Stimulated activated CD4-positive, alpha-beta T cell treated with anti-CD3 and anti-CD28 coated beads, TNF-alpha, amount 100 ng/mL, for 1 hour (primary cell): ENCODE data around the gene ZNF428.
A peak's percentile ranks its signal among the peaks of the same experiment; 100 is the strongest.
"Not testable (repeated sequence)": the region's sequence is repeated elsewhere in the genome, so short reads cannot be mapped to it uniquely, and the experiment has no call there.

Experiments used
- DNase-seq, 3 donors: peaks; one replicate each; pipeline ENCODE4 v3.0.0-alpha.2; 2020; ENCODE audit warnings: low read depth in 3 of 3, low spot score in 1 of 3

The ZNF428 gene

GRCh38 chr19:43594710-43595604, 24.5 kb downstream of the ZNF428 start:
- peak; percentile 32 to 59 (median 52) for DNase-seq

GRCh38 chr19:43594081-43594697, 25.2 kb downstream of the ZNF428 start:
- DNase-seq, result no peak

GRCh38 chr19:43592800-43593350, 26.6 kb downstream of the ZNF428 start:
- DNase-seq, result no peak

GRCh38 chr19:43591904-43592772, 27.3 kb downstream of the ZNF428 start:
- no peak for DNase-seq

GRCh38 chr19:43589678-43590077, 29.8 kb downstream of the ZNF428 start:
- no peak for DNase-seq

GRCh38 chr19:43589277-43589676, 30.2 kb downstream of the ZNF428 start:
- DNase-seq, result no peak

GRCh38 chr19:43587029-43587428, 32.4 kb downstream of the ZNF428 start:
- not testable (repeated sequence) for DNase-seq

- DNase-seq, result no peak
Observed at GRCh38 chr19:43586346-43586745, 33.1 kb downstream of the ZNF428 start.

GRCh38 chr19:43584484-43584883, 34.9 kb downstream of the ZNF428 start:
- DNase-seq, result no peak

- DNase-seq, result no peak
Observed at GRCh38 chr19:43582495-43582894, 36.9 kb downstream of the ZNF428 start.

- DNase-seq, result no peak
Observed at GRCh38 chr19:43581467-43581866, 38.0 kb downstream of the ZNF428 start.

- no peak for DNase-seq
Observed at GRCh38 chr19:43578787-43579186, 40.6 kb downstream of the ZNF428 start.

GRCh38 chr19:43575955-43576878, 43.2 kb downstream of the ZNF428 start:
- no peak for DNase-seq

- peak; percentile 90 to 91 (median 90) for DNase-seq
Observed at GRCh38 chr19:43575156-43575950, 44.1 kb downstream of the ZNF428 start, which contains the start of the genes PINLYP and XRCC1. Gene PINLYP (plus strand): TSS chr19:43575801. CDS start chr19:43577192, 1,391 bp downstream. Gene XRCC1 (minus strand): TSS chr19:43575527. CDS start chr19:43575458, 69 bp downstream.

- no peak for DNase-seq
Observed at GRCh38 chr19:43574424-43575155, 44.8 kb downstream of the ZNF428 start.

GRCh38 chr19:43572171-43572588, 47.2 kb downstream of the ZNF428 start:
- no peak for DNase-seq

- DNase-seq, result no peak
Observed at GRCh38 chr19:43570174-43570791, 49.1 kb downstream of the ZNF428 start.

GRCh38 chr19:43569657-43570056, 49.8 kb downstream of the ZNF428 start:
- DNase-seq, result no peak
